HG03108 (cell line): ENCODE measurements around the gene DBH.
"Not testable (repeated sequence)": the region's sequence is repeated elsewhere in the genome, so short reads cannot be mapped to it uniquely, and the experiment has no call there.

Source experiments
- ATAC-seq: cut with Tn5 transposase; IDR thresholded peaks from one replicate; pipeline ENCODE4 v1.9.1; 2021; ENCODE audit warnings: moderate library complexity; ENCODE audit not compliant: unreplicated experiment

DBH gene

DNA sequence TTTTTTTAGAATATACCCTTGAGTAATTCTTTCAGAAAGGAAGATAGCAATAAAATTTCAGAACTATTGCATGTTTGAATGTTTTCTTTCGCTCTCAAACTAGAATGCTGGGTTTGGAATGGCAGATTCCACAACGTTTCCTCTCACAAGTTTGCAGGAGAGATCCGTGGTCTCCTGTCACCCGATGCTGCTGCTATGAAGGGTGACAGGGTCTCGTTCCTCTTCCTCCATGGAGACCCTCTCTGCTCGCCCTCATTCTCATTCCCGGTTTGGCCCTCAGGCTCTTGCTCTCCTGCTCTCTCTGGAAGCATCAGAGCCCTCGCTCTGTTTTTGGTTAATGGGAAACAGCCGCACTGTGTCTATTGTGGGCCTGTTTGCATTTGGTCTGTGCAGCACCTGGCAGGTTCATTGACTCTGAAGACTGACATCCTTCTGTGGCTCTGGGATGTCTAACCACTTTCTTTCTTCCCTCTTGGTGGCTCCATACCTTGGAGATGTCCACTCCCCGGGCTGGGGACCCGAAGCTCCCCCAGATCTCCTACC lies 14.4 kb upstream of the DBH start:
- ATAC-seq, result no peak

DNA sequence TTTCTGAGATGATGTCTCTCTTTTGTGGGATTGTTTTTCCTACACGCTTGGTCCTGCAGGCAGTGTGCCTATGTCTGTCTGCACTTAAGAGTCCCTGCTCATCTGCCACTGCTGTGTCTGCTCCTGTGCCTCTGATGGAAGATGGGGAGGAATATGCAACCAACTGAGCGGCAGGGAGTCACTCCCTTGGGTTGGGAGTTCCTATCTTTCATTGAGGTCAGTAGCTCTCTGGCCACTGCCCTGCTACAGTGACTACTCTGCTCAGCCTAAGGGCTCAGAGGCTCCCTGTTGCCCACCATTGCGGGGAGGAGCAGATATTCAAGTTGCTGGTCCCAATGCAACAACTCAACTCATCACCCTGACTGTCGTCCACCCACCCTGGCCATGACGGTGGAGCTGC lies 13.6 kb upstream of the DBH start:
- ATAC-seq, result no peak

DNA sequence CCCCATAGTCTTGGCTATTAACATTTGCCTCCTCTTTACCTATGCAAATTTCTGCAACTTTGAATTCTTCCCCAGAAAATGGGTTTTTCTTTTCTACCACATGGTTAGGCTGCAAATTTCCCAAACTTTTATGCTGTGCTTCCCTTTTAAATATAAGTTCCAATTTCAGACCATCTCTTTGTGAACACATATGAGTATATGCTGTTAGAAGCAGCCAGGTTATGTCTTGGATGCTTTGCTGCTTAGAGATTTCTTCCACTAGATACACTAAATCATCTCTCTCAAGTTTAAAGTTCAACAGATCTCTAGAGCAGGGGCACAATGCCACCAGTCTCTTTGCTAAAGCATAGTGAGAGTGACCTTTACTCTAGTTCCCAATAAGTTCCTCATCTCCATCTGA lies 10.2 kb upstream of the DBH start:
- ATAC-seq, result not testable (repeated sequence)

DNA sequence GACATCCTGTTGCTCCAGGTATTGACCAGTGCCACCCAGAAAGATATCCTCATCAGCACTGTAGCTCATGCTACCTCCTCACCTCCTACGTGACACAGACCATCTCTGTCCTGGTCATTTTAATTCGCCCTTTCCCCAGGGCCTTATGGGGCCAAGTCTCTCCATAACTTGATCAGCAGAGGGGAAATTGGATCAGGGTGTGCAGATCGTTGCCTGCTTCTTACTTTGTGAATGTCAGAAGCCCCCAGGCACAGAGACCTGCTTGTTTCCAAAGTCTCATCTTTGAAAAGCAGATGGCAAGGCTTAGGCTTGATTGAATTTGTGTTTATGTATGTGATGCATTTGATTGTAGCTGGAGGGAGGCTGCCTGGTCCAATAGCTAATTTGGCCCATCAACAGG lies 8.8 kb upstream of the DBH start:
- no peak for ATAC-seq

DNA sequence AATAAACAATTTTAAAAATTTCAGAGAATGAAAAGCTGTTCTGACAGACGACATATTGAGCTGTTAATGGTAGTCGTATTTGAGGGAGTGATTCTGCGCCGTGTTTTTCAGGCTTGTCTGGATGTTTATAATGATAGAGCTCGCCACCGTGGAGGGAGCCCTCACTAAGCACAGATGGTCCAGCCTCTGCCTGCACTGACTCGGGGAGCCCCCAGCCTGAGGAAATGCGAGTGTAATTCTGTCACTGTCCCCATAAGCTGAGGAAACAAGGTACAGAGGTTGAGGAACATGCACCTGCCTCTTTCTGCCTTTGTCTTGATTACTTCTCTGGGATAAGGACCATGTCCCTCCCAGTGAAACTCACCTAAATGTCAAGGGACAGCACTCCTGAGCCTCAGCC lies 7.4 kb upstream of the DBH start:
- ATAC-seq, result no peak

DNA sequence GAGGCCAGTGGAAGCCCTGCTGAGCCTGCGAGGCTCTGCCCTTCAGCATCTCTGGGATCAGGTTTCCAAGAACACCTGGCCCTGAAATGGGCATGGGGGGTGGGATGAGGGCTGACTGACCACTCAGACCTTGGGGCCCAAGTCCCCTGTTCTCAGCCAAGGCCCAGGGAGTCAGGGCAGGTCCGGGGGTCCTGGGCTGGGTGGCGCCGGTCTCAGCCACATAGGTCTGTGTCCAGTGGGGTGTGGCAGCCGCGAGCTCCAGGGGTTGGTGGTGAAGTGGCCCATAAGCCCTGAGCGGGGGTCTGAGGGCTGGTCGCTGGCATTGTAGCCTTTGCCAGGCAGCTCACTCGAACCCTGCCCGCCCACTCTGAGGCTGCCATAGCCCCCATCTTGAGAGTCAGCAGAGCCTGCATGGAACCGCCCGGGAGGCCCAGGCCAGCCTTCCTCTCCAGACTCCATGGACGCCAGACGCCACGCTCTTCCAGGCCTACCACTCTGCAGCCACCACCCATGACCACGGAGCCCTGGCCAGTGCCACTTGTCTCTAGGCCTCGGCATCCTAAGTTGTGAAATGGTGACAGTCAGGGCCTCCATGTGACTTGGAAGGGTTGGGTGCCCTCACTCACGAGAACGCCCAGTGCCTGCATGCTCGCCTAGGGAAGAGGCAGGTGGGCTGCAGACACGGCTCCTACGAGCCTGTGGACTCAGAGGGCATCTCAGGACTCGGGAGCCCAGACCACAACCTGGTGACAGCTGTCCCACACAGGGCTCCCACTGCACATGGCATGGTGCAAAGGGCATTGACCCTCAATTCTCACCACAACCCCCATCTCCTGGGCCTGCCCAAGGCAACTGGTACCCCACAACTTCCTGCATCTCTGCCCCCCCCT lies 6.7 kb upstream of the DBH start:
- ATAC-seq, result no peak

DNA sequence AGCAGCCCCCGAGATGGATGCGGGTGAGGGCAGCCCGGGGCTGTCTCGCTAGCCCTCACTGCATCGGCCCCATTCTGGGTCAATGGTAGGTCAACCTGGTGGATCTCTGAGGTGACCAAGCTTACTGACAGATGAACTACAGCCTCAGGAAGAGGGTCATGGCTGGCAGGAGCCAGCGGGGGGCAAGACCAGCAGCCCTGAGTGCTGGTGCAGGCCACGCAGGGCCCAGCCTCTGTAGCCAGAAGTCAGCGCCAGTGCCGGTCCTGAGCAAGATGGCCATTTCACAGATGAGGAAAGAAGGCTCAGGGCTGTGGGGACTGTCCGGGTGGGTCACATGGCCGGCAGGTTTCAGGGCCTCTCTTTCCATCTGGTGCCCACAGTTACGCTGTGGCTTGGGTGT lies 5.1 kb upstream of the DBH start:
- no peak for ATAC-seq

DNA sequence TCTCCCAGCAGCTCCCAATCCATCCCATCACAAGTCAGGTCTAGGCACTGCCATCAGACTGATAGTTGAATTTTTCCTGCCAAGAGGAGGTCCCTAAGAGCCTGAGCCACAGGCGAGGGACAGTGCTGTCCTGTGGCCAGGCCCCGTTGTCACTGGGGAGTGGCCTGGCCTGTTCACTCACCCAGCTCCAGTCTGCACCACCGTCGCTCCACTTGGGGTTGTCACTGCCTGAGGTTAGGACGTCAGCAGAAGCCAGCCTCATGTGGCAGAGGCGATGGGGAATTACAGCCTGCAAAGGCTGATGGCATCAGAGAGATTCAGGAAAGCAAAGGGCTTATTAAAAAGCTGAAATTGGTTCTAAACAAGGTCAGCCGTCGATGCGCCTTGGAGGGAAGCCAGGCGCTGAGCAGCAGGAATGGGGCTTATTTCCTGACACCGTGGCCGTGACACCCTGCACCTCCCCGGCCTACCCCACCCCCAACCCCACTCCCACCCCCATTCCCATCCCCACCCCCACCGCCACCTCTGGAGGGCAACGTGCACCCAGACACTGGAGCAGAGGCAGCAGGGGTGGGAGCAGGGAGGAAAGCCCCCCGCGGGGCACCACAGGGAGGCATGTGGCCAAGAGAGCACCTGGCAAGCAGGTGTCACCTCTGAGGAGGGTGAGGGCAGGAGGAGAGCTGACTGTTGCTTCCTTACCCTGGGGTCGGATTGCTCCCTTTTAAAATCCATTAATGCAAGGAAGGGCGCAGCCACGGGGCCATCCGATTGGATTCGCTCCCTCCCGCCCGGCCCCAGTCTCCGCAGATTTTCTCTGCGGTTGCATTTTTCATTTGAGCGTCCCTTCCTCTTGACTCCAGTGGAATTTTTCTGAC lies 3.1 kb upstream of the DBH start:
- ATAC-seq, result no peak

DNA sequence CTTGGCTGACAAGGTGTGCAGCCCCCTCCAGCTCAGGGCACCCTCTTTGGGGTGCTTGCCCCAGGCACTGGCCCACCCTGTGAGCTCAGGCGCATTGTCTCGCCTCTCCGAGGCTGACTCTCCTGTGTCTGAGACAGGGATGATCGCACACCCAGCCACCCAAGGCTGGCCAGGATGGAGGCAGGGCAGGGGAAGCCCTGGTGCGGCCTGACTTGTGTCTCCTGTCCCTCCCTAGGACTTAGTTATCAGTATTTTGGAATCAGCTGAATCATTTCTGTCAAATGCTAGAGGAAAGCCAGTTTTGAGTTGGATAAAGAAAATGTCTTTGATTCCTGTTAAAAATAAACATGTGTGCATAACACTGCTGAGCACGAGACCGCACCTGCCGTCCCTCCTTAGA lies 2.5 kb upstream of the DBH start:
- ATAC-seq, result no peak

DNA sequence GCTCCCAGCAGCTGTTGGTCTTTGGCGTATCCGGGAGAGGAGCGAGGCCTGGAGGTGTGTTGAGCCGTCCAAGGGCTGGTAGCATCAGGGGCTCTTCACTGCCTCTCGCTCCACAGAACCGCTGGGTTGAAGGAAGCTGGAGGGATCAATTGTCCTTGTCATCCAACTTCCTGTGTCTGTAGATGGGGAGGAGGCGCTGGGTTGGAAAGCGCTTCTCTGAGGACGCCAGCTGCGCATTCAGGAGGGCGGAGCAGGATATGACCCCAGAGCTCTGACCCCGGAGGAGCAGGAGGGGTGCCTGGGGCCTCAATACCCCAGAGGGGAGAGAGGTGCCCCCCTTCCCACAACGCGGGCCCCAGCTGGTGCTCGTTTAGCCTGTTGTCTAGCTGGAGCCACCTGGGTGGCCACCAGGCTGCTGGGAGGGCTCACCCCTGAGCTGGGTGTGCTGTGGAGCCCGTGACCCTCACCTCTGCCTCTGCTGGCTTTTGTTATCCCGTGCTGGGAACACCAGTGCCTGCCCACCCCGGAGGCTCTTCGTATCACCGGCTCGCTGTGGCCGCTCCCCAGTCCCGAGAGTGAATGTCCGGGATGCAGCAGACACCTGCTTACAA lies 2.0 kb upstream of the DBH start:
- ATAC-seq, result no peak

DNA sequence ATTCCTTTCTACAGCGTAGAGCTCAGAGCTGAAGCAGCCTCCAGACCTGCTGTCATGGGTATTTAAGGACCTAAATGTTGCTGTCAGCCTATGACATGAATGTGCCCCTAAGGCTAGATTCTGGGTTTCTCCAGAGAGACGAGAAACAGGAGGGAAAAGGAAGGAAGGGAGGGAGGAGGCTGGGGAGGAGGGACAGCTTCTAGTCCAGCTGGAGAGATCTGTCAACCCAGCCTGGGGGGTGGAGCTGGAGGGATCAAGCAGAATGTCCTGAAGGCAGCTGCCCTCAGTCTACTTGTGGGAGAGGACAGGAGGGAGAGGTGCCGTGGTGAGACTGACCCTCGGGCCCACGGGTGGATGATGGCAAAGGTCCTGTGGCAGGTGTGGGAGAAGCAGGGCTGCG lies 1.1 kb upstream of the DBH start:
- no peak for ATAC-seq

DNA sequence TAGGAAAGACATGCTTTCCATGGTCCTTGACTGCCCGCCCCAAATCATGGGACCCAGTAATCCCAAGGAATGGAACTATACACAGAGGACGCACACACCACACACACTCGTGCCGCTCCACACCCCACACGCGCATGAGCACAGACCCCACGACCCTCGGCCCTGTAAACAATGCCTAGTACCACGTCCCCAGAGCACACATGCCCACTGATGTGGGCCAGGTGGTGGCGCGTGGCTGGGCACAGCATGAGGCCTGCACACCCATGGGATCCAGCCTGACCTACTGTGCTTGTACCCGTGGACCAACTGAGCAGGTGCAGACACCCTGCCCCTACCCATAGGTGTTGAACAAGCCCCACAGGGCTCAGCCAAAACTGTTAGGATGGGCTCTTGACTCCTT lies 739 bp downstream of the DBH start:
- ATAC-seq, result no peak

DNA sequence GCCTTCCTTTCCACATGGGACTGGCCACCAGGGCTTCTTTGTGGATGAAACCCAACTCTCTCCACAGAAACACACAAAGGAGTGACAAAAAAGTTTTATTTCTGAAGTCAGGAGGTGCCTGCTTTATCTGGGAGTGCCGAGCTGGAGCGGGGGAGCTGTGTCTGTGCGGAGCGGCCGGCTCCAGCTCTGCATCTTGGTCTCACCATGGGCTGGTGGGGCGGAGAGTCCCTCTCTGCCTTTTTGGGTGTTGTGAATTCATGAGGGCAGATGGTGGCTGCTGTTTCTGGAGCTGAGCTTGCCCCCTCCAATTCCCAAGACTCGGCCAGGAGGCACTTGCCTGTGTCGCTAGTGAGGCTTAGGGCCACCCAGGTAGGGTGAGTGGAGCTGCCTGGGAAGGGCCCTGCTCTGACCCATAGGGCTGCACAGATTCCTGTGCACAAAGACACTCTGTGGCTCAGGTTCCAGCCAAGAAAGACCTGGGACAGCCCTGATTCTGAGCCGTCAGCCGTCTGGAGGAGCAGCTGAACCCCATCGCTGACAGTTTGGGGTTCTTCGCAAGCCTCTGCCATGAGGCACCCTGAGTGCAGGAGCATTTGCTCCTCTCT lies 1.4 kb downstream of the DBH start:
- ATAC-seq, result no peak

DNA sequence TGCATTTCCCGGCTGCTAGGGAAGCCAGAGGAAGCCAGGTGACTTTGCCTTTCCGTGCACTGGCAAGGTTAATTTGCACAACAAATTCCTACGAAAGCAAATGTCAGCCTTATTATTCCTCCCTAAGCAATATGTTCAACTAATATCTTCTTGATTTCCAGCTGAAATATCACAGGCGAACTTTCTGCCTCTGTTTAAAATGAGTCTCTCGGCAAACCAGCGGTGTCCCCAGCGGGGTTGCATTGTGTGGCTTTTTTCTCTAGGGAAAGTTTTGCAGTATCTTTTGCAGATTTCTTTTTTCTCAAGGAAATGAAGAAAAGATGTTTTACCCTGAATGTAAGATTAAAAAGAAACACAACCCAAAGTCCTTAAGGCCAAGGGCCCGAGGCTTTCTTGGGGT lies 1.9 kb downstream of the DBH start:
- ATAC-seq, result no peak

DNA sequence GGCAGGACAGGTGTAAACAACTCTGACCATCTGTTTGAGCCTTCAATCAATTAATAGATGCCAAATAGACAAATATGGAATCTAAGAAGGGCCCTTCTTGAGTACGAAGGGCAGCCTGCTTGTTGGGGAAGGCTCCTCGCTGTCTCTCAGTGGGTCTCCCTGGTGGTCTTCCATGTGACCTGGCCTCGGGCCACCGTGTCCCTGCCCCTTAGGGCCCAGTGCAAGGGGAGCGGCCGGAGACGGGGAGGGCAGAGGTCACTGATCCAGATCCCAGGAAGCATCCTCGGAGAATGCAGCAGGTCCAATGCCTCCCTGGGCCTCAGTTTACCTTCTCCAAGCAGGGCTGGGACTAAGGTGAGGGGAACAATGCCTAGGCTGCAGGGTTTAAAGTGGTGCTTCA lies 2.5 kb downstream of the DBH start:
- no peak for ATAC-seq

DNA sequence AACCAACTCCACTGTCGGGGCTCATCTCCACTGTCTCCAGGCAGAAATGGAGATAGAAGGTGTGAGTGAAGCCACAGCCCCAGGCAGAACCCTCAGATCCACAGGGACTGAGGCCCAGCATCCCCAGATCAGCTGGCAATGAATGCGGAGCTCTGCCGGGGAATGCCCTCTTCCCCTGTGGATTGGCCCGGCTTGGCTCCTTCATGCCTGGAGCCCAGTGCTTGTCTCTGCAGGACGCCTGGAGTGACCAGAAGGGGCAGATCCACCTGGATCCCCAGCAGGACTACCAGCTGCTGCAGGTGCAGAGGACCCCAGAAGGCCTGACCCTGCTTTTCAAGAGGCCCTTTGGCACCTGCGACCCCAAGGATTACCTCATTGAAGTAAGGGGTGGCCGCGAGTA lies 3.5 kb downstream of the DBH start:
- no peak for ATAC-seq

DNA sequence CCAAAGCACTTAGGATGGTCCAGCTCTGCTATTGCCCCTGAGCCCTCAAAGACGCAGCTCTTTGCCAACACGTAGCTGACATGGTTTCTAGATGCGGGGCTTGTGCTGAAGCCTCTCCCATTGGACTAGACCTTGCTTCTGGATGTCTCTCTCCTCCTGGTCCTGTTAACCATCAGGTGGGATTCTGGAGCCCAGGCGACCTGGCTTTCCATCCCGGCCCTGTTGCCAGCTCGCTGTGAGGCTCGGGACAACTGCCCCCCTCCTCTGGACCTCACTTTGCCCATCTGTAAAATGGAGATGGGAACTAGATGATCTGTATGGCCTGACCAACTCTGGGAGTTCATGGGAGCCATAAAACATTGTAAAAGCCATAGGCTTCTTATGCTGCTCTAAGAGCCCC lies 4.0 kb downstream of the DBH start:
- ATAC-seq, result no peak

DNA sequence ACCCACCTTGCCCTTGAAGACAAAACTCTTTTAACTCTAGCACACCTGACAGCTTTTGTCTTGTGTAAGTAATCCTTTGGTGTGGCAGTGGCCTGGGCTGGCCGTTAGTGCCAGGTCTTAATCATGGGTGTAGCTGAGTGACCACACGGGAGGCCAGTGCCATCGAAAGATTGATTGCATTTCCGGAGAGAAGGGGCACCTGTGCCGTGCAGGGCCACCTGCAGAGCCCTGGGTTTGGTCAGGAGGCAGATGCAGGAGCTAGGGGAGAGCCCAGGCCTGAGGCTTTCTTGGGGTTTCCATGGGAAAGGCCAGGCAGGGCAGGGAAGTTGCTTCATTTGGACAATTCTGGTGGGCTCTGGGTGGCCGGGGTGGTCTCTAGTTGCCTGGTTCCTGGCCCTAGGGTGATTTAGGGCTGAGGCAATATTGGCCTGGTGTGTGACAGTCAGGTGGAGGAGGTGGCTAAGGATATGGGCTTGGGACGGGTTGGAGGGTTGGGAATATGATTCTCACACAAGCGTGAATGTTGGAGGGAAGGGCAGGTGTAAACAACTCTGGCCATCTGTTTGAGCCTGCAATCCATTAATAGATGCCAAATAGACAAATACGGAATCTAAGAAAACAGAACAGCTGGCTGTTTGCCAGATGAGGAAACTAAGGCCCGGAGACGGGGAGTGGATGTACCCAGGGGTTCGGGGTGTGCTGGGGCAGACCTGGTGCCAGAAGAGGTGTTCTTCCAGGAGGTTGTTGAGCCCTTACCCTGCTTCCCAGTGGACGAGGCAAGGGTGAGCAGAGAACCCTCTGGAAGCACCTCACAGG lies 4.6 kb downstream of the DBH start:
- no peak for ATAC-seq

DNA sequence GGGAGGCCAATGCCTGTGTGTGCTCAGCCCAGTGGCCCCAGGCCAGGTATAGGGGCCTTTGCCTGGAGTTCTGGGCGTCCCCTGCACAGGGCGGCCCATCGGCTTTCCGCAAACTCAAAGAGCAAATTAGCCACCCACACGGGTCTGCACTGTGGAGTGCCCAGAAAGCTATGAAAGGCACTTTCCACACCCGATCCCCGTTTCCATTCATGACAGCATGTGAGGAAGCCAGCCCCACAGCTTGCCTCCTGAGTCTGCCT lies 5.2 kb downstream of the DBH start:
- ATAC-seq, result no peak

DNA sequence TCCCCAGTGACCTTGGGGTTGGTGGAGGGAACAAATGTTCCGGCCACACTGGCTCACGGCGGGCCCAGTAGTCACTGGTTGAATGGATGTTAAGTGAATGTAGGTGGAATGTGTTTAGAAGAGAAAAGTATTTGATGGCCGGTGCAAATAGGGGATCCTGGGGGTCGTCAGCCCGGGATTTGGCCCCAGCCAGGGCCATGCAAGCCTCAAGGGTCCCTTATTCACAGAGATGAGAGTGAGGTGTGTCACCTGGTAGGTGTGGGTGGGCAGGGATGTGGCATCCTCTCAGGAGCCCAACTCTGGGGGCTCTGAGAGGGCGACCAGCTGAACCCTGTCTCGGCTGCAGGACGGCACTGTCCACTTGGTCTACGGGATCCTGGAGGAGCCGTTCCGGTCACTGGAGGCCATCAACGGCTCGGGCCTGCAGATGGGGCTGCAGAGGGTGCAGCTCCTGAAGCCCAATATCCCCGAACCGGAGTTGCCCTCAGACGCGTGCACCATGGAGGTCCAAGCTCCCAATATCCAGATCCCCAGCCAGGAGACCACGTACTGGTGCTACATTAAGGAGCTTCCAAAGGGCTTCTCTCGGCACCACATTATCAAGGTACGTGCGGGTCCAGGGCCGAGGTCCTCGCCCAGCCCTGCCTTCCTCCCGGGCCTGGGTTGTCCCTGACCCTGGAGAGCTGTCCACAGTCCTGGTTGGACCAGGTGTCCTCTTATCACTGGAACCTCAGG lies 5.9 kb downstream of the DBH start:
- ATAC-seq, result no peak
